ENCODE data around the gene STAU1. TPM values are rescaled to one million over a fixed set of nuclear protein-coding genes. Genes with fewer than 3 reads are reported as not detected.

STAU1 gene
- polyA plus RNA-seq, 3 donors, result 17.3 to 34.2 (median 24.0) TPM

DNA sequence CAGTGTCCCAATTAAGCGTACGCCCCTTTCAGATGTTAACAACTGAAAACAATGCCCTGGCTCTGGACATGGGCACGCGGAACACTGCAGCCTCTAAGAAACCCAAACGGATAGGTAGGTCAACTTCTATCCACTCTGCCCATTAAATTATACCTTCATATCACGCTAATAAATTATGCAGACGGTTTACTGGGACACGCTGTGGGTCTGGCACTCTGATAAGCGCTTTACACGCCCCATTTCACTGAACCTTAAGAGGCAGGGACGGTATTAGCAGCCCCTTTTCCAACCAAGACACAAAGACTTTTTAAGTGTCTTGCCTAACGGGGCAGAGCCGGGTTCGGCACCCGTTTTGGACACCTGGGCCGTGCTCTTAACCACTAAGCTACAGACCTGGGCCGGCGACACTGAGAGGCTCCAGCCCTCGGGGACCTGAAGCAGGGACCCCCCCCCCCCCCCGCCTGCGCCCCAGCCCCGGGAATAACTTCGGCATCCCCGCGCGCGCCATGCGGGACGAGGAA lies 744 bp downstream of the STAU1 start:
- Histone ChIP-seq H2AFZ (ENCODE audit: insufficient read depth, low read depth, low read length, poor library complexity, severe bottlenecking) (peak overlapping the region; percentile 69), H3K27me3 (ENCODE audit: control insufficient read depth in 2 of 2, insufficient read depth in 2 of 2, low read length in 2 of 2) (no peaks in the 10 kb centered on the region), H3K4me1 (ENCODE audit: control insufficient read depth in 1 of 2, insufficient read depth in 2 of 2, low read length in 2 of 2) (peaks cover 13 to 20% of the 10 kb centered on the region in 2 donors), H3K36me3 (replicated peaks in 1 of 2; ENCODE audit: control insufficient read depth in 1 of 2, insufficient read depth in 2 of 2, low read length in 2 of 2) (peaks cover 0 to 3% of the 10 kb centered on the region in 2 donors), H3K27ac (ENCODE audit: low read depth in 1 of 2, low read length in 2 of 2) (peak overlapping the region; percentile 68 to 70), H3K4me3 (replicated peaks in 1 of 3; ENCODE audit: low read depth in 2 of 3, low read length in 3 of 3) (peak overlapping the region; percentile 50 to 98 (median 89)), H3K9me3 (replicated peaks in 1 of 2; ENCODE audit: control insufficient read depth in 1 of 2, insufficient read depth in 1 of 2, low read length in 2 of 2) (no peaks in the 10 kb centered on the region), H4K20me1 (ENCODE audit: insufficient read depth, low read length) (peaks cover 52% of the 10 kb centered on the region), H3K4me2 (replicated peaks; ENCODE audit: extremely low read depth, low read length, poor library complexity, severe bottlenecking) (peak overlapping the region; percentile 92), H3K79me2 (ENCODE audit: insufficient read depth, low read length) (peaks cover 57% of the 10 kb centered on the region), H3K9ac (ENCODE audit: insufficient read depth, low read length, poor library complexity, severe bottlenecking) (peak overlapping the region; percentile 83)
- TF ChIP-seq, protein P1, sequence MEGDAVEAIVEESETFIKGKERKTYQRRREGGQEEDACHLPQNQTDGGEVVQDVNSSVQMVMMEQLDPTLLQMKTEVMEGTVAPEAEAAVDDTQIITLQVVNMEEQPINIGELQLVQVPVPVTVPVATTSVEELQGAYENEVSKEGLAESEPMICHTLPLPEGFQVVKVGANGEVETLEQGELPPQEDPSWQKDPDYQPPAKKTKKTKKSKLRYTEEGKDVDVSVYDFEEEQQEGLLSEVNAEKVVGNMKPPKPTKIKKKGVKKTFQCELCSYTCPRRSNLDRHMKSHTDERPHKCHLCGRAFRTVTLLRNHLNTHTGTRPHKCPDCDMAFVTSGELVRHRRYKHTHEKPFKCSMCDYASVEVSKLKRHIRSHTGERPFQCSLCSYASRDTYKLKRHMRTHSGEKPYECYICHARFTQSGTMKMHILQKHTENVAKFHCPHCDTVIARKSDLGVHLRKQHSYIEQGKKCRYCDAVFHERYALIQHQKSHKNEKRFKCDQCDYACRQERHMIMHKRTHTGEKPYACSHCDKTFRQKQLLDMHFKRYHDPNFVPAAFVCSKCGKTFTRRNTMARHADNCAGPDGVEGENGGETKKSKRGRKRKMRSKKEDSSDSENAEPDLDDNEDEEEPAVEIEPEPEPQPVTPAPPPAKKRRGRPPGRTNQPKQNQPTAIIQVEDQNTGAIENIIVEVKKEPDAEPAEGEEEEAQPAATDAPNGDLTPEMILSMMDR (IDR thresholded peaks at IDR 0.05), result no peak
- Mint-ChIP-seq H3K4me3 (peak overlapping the region; percentile 88 to 96), H3K36me3 (peaks cover 7 to 11% of the 10 kb centered on the region in 2 donors), H3K27me3 (ENCODE audit: low read depth in 3 of 3) (peaks cover 0 to 5% (median 0%) of the 10 kb centered on the region in 3 donors), H3K4me1 (peaks cover 27% of the 10 kb centered on the region), H3K27ac (peak overlapping the region; percentile 62 to 90 (median 87)), H3K9me3 (no peaks in the 10 kb centered on the region)
- intact Hi-C loops (cut with micrococcal nuclease), result no loop called here
- peak in 2 of 3 donors; percentile 5 to 10 for DNase-seq
- WGBS (ENCODE audit: insufficient coverage), result 0% methylated on average over 23 of the region's 29 CpGs

DNA sequence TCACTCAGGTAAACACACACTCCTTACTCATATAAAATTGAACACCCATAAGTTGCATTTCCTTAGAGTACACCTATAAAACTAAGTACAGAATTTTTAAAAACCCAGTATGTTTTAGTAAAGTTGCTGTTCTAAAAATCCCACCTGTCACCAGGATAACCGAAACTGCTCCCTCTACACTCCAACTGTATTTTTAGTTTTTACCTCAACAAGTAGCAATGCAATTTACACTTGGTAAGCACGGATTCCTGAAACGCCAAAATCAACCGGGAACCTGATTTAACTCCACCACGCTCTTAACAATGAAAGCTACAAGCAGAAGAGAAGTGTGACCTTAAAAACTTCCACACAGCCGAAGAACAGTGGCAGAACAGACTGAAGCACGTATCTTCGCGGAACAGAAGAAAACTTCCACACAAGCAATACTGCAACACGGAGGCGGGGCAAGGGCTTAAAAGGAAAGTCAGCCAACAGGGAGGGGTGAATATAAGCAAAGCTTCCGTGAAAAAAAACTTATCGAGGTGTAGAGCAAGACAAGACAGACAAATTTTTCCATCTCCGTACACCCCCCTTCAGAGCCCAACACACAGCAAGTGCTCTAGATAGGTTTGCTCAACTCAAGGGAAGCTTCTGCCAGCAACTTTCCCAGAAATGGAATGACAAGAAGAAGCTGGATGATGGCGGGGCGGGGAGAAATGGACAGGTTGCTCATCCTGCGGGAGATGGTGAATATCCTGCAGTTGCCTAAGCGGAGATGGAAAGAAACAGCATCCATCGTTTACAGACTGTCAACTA lies 1.4 kb downstream of the STAU1 start:
- H3K36me3 ChIP-seq (replicated peaks in 1 of 2; ENCODE audit: control insufficient read depth in 1 of 2, insufficient read depth in 2 of 2, low read length in 2 of 2), result peaks cover 0 to 3% of the 10 kb centered on the region in 2 donors
- H3K9me3 ChIP-seq (replicated peaks in 1 of 2; ENCODE audit: control insufficient read depth in 1 of 2, insufficient read depth in 1 of 2, low read length in 2 of 2), result no peaks in the 10 kb centered on the region
- H3K4me3 ChIP-seq (replicated peaks in 1 of 3; ENCODE audit: low read depth in 2 of 3, low read length in 3 of 3), result peak overlapping the region; percentile 50 to 98 (median 89)
- H3K27me3 ChIP-seq (ENCODE audit: control insufficient read depth in 2 of 2, insufficient read depth in 2 of 2, low read length in 2 of 2), result no peaks in the 10 kb centered on the region
- peaks cover 64% of the 10 kb centered on the region for H3K79me2 ChIP-seq (ENCODE audit: insufficient read depth, low read length)
- Mint-ChIP-seq H3K9me3 (no peaks in the 10 kb centered on the region), H3K27ac (peak overlapping the region; percentile 62 to 90 (median 87)), H3K27me3 (ENCODE audit: low read depth in 3 of 3) (peaks cover 0 to 3% (median 0%) of the 10 kb centered on the region in 3 donors), H3K4me3 (peak overlapping the region; percentile 88 to 96), H3K4me1 (peaks cover 27% of the 10 kb centered on the region), H3K36me3 (peaks cover 7 to 11% of the 10 kb centered on the region in 2 donors)
- peak overlapping the region; percentile 92 for H3K4me2 ChIP-seq (replicated peaks; ENCODE audit: extremely low read depth, low read length, poor library complexity, severe bottlenecking)
- H3K4me1 ChIP-seq (ENCODE audit: control insufficient read depth in 1 of 2, insufficient read depth in 2 of 2, low read length in 2 of 2), result peaks cover 13 to 20% of the 10 kb centered on the region in 2 donors
- peak overlapping the region; percentile 68 to 70 for H3K27ac ChIP-seq (ENCODE audit: low read depth in 1 of 2, low read length in 2 of 2)
- TF ChIP-seq, protein P1 (IDR thresholded peaks at IDR 0.05), result no peak
- H4K20me1 ChIP-seq (ENCODE audit: insufficient read depth, low read length), result peaks cover 59% of the 10 kb centered on the region
- H2AFZ ChIP-seq (ENCODE audit: insufficient read depth, low read depth, low read length, poor library complexity, severe bottlenecking), result peak overlapping the region; percentile 69
- intact Hi-C loops (cut with micrococcal nuclease), result no loop called here
- WGBS (ENCODE audit: insufficient coverage), result 0% methylated on average over 10 of the region's 19 CpGs
- H3K9ac ChIP-seq (ENCODE audit: insufficient read depth, low read length, poor library complexity, severe bottlenecking), result peak overlapping the region; percentile 83
- peak; percentile 18 to 37 (median 36) for DNase-seq

Measured in CD14-positive monocyte (primary cell).